Hepatocyte (in vitro differentiated cells): Measurements from ENCODE around the gene IP6K3.

Source experiments
- EZH2 ChIP-seq: fragments of 200-600 bp; sonication (generic); IDR thresholded peaks from 2 replicates; pipeline ENCODE4 v1.6.1; 2016; ENCODE audit warnings: antibody characterized with exemption, mild to moderate bottlenecking, borderline replicate concordance
- EZH2phosphoT487 ChIP-seq: fragments of 200-600 bp; sonication (generic); IDR thresholded peaks from one replicate; pipeline ENCODE4 v1.6.1; 2018; ENCODE audit warnings: antibody characterized with exemption, mild to moderate bottlenecking, low read depth, moderate library complexity; ENCODE audit not compliant: unreplicated experiment, severe bottlenecking
- TF ChIP-seq, protein P1 (sequence below): fragments of 200-600 bp; sonication (generic); IDR thresholded peaks from 2 replicates; pipeline ENCODE4 v1.5.1; 2016; ENCODE audit warnings: antibody characterized with exemption, mild to moderate bottlenecking; ENCODE audit not compliant: poor library complexity

DNA sequence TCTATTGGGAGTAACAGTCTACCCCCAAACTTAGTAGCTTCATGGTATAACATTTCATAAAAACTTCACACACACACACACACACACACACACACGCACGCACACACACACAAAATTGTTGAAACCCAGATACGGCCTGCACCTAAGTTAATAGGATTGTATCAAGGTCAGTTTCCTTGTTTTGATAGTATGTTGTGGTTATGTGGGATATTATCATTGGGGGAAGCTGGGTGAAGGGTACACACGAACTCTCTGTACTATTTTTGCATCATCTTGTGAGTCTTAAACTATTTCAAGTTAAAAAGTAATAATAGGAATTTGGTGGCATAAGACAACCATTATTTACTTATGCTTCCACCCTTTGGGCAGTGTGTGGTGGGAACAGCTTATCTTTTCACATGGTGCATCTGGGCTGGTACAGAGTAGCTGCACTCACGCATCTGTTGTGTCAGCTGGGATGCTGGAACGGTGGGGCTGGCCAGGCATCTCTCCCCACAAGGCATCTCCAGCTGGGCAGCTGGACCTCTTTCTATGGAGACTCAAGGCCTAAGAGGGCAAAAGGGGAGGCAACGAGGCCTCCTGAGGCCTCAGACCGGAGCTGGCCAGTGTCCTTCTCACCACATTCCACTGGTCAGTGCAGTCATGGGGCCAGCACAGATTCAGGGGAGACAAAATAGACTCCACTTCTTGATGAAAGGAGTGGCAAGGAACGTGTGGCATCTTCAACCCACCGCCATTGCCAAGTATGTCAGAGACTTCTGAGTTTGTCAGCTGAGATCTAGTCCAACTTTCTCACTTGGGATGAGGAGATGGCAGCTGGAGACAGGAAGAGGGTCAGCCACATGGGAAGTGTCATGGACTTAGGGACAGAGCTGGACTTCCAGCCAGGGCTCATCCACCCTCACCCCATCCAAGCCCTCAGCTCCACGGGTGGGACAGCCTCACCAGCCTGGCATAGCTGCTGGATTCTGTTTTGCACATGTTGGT lies 20.5 kb upstream of the IP6K3 start:
- TF ChIP-seq, protein P1, sequence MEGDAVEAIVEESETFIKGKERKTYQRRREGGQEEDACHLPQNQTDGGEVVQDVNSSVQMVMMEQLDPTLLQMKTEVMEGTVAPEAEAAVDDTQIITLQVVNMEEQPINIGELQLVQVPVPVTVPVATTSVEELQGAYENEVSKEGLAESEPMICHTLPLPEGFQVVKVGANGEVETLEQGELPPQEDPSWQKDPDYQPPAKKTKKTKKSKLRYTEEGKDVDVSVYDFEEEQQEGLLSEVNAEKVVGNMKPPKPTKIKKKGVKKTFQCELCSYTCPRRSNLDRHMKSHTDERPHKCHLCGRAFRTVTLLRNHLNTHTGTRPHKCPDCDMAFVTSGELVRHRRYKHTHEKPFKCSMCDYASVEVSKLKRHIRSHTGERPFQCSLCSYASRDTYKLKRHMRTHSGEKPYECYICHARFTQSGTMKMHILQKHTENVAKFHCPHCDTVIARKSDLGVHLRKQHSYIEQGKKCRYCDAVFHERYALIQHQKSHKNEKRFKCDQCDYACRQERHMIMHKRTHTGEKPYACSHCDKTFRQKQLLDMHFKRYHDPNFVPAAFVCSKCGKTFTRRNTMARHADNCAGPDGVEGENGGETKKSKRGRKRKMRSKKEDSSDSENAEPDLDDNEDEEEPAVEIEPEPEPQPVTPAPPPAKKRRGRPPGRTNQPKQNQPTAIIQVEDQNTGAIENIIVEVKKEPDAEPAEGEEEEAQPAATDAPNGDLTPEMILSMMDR: no peak
- TF ChIP-seq EZH2: no peak
- no peak for TF ChIP-seq EZH2phosphoT487
